GM18517 (cell line): Measurements from ENCODE around the gene KLF16.

ENCODE experiments used
- ATAC-seq: cut with Tn5 transposase; IDR thresholded peaks from one replicate; pipeline ENCODE4 v1.9.1; 2021; ENCODE audit warnings: mild to moderate bottlenecking, moderate library complexity; ENCODE audit not compliant: unreplicated experiment

The KLF16 gene

GRCh38 chr19:1825909-1826556 lies 37.3 kb downstream of the KLF16 start:
- no peak for ATAC-seq

DNA sequence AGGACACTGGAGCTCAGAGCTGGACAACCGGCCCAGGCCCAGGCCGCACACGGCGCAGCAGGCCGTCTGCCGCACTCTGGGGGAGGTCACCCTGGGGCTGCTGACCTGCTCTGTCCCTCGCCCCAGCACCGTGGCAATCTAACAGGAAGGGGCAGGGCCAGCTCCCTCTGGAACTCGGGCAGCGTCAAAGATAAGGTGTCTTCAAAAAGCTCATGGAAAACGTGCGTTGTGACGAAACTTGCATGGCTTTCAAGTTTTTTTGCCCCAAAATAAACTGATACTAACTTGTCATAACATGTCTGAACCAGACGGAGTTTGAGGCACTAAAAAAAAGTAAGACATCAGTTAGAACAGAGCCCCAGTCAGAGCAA lies 39.1 kb downstream of the KLF16 start:
- no peak for ATAC-seq

- no peak for ATAC-seq
These were observed 39.7 kb downstream of the KLF16 start for GRCh38 chr19:1823539-1824251.

GRCh38 chr19:1823020-1823419 lies 40.4 kb downstream of the KLF16 start:
- ATAC-seq = no peak

DNA sequence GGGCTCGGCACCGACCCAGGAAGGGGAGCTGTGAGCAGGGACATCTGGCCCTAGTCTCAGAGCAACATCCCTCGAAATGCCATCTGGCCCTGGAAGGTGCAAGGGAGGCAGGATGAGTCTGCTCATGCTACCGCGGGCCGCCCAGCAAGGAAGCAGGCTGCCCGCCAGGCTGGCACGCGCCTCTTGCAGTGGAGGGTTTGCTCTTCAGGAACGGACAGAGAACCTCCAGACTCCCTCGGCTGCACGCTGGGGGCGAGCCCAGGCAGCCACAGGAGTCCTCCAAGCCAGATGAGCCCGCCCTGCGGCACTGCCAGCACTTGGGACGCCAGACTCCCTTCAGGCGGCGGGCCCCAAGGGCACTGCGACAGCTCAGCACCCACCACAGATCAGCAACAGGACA lies 41.2 kb downstream of the KLF16 start:
- no peak for ATAC-seq

DNA sequence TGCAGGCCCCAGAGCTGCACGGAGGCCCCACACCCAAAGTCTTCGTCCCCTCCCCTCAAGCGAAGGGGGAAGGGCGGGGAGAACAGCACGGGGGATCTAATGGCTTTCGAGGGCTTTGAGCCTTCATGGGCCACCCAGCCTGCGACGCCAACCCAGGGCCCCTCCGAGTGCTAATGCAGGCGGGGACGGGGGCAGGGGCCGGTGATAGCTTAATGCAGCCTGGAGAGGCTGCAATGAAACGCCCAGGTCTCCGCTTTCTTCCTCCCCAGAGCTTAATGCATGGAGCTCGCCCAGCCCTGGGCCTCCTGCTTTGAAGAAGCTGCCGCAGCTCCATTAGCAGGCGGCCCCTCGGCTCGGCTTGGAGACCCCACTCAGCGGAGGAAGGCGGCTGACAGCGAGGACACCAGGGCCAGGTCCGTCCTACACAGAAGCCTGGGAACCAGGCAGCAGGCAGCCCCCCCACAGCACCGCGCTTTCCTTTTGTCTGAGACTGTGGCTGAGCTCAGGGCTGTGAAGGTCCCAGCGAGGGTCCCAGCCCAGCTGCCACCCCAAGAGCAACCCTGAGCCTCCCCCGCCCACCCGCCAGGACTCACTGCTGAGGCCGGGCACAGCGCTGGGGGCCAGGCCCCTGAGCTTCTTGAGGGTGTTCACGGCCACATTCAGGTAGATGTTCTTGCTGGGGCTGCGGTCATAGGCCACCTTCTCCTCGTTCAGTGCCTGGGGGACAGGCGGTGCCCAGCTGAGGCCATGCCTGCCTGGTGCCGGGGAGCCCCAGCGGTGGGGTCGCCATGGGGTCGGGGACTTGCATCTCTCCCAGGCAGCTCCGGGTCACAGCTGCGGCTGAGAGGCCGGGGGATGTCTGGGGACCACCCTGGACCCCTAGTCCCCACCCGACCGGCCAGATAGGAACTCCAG lies 43.8 kb downstream of the KLF16 start:
- no peak for ATAC-seq

DNA sequence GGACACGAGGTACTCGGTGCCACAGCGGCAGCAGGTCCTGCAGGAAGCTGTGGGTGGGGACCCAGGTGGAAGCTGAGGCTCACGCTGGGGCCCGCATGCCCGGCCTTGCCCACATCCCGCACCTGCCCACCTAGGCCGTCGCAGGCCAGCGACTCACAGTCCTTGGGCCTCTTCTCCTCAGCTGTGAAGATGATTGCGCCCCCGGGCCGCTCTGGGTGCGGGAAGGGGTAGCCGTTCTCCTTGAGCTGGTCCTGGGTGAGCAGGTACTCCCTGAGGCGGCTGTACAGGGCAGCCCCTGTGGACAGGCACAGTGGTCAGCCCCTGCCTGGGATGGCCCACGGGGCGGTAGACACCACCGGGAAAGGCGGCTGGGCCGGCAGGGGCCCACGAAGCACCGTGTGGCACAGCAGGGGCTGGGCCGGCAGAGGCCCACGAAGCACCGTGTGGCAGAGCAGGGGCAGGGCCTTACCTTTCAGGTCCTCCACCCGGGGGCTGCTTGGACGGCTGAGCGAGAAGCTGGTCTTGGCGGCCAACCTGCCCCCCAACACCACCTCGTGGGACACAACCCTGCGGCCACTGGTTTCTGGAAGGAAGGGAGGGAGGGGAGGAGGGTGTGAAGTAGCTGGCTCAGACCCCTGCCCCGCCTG lies 44.7 kb downstream of the KLF16 start:
- ATAC-seq = no peak

- no peak for ATAC-seq
These were observed 45.7 kb downstream of the KLF16 start for GRCh38 chr19:1817553-1818179.

DNA sequence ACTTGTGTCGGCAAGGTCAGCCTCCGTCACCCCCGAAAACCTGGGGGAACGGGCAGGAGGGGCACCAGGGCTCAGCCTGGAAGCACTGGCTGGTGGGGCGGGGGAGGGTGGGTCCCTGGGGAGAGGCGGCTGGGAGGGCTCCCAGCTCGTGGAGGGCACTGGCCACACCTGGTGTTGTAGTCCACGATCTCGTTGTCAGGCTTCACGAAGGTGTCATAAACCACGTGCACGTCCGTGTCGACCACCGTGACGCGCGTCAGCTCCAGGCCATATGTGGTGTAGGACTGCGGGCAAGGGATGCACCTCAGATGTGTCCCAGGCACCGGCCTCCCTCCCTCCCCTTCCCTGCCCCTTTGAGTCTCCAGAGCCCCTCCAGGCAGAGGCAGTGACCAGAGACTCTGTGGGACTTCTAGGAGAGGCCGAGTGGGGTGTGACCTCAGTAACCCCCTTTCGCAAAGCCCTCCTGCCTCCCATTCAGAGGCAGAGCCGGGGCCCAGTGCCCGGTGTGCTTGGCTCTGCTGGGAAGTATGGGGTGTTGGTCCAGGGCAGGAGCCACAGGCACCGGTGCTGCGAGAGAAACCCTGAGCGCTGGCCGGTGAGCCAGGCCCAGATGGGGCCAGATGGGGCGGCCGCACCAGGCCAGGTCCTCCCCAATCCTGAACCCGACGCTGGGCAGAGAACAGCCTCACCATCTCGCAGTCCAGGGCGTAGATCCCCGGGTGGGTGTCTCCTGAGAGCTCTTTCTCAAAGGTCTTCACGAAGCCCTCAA lies 46.7 kb downstream of the KLF16 start:
- no peak for ATAC-seq

- no peak for ATAC-seq
These were observed 47.5 kb downstream of the KLF16 start for GRCh38 chr19:1815605-1816529.

DNA sequence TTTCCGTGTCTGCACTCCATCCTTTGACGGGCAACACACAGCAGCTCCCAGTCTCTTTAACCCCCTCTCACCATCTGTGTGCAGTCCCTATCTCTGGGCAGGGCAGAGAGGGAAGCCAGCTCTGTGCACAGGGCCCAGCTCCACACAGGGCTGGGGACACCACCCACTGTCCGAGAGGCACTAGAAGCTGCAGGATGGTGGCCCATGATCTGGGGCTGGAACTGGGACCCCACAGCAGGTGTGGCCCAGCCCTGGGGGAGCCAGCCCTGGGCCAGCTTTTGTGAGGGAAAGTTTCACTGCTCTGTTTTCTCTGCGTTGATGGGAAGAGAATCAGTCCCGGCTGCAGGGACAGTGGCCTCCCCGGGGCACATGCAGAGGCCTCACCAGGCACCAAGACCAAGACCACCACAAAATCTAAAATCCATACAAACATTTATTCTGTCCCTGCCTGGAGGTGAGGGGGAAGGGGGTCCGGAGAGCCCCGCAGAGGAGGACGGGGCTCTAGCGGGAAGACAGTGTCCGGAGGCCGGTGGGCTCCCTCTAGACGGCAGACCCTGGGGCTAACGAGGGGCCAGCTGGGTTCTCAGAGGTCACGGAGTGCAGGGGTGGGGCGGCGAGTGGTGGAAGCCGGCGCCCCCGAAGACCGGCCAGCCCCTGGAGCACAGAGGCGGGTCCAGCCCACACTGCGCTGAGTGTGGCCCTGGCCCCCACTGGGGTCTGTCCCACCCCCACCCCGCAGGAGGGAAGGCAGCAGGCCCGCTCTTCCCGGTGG lies 48.4 kb downstream of the KLF16 start:
- no peak for ATAC-seq

GRCh38 chr19:1814391-1814790 lies 49.0 kb downstream of the KLF16 start:
- no peak for ATAC-seq

GRCh38 chr19:1813192-1814182 lies 49.9 kb downstream of the KLF16 start:
- no peak for ATAC-seq

GRCh38 chr19:1812426-1813191 lies 50.8 kb downstream of the KLF16 start:
- peak; percentile 79 for ATAC-seq

- ATAC-seq = peak; percentile 15
These were observed 51.4 kb downstream of the KLF16 start, which contains the start of gene ATP8B3 for GRCh38 chr19:1811942-1812425. ATP8B3 (minus strand) TSS chr19:1812276; CDS start chr19:1811736, 540 bp downstream.

GRCh38 chr19:1811472-1811894 lies 51.9 kb downstream of the KLF16 start:
- no peak for ATAC-seq
